Dermis lymphatic vessel endothelial cell (primary cell): ENCODE measurements around the gene TRIM43. TPM values are rescaled to one million over a fixed set of nuclear protein-coding genes. Genes with fewer than 3 reads are reported as not detected.

Experiments
- total RNA-seq: library from RNA; depleted of rRNA; stranded (reverse); fragments of >200 nt; gene quantifications from 2 replicates; pipeline ENCODE4 v1.2.1, GENCODE V29; 2014

The TRIM43 gene
- not detected in 2 replicates for total RNA-seq

GRCh38 chr2:95591701-95592100, at the start of gene TRIM43:
Gene TRIM43, plus strand, starts transcription at chr2:95592001. Its CDS starts 2,023 bp downstream, at chr2:95594024.

Other genes starting within 250 kb of the TRIM43 start
- gene FAHD2A, start 189.3 kb upstream of the TRIM43 start, total RNA-seq = 24.7 and 27.9 TPM in 2 replicates
- not detected in 2 replicates for gene TRIM43B, start 107.2 kb upstream of the TRIM43 start, total RNA-seq